ENCODE results near the gene SLC22A1. TPM values are rescaled to one million over a fixed set of nuclear protein-coding genes. Genes with fewer than 3 reads are reported as not detected.
"Not testable (repeated sequence)": the region's sequence is repeated elsewhere in the genome, so short reads cannot be mapped to it uniquely, and the experiment has no call there.

The SLC22A1 gene
- total RNA-seq, 1 donor from 2014 or later: 2.4 TPM

DNA sequence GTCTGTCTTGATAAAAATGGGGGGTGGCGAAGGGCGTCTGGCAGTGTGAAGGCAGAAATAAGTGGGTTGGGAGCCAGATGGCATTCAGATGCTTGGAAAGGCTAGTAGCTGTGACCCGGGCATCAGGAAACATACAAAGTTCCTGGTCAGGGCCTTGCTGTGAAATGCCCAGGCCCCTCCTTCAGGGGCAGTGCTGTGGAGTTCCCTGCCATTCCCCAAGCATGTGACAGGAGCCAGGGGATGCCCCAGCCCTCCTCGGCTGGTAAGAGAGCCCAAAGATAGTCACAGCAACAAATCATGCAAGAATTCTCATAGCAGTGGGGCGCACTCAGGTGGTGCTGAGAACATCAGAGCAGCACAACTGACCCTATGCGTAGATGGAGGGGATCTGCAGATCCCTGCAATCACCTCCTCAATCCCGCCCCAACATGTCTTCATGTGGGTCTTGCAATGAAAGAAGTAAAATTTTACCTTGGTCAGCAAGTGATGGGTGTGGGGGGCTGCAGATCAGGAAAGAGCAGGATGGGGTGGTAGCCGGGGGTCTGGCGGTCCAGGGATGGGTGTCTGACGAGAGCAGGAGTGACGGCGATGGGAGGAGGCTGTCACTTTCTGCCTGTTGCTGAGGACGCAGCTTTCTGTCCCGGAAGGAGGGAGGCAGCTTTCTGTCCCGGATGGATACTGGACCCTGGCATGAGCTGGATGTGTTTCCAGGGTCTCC is 39.5 kb downstream of the SLC22A1 start:
- H3K4me1 Mint-ChIP-seq (ENCODE audit: low read depth): peaks cover 4% of the 10 kb centered on the region
- TF ChIP-seq, protein P1, sequence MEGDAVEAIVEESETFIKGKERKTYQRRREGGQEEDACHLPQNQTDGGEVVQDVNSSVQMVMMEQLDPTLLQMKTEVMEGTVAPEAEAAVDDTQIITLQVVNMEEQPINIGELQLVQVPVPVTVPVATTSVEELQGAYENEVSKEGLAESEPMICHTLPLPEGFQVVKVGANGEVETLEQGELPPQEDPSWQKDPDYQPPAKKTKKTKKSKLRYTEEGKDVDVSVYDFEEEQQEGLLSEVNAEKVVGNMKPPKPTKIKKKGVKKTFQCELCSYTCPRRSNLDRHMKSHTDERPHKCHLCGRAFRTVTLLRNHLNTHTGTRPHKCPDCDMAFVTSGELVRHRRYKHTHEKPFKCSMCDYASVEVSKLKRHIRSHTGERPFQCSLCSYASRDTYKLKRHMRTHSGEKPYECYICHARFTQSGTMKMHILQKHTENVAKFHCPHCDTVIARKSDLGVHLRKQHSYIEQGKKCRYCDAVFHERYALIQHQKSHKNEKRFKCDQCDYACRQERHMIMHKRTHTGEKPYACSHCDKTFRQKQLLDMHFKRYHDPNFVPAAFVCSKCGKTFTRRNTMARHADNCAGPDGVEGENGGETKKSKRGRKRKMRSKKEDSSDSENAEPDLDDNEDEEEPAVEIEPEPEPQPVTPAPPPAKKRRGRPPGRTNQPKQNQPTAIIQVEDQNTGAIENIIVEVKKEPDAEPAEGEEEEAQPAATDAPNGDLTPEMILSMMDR (IDR thresholded peaks at IDR 0.05; ENCODE audit: unreplicated experiment): no peak
- peaks cover 6% of the 10 kb centered on the region for H3K36me3 Mint-ChIP-seq (ENCODE audit: insufficient read depth)
- peaks cover 4% of the 10 kb centered on the region for H3K9me3 Mint-ChIP-seq (ENCODE audit: low read depth)
- no peak overlapping the region for H3K4me3 Mint-ChIP-seq (ENCODE audit: low read depth)
- H3K27me3 Mint-ChIP-seq: no peaks in the 10 kb centered on the region
- no peak overlapping the region for H3K27ac Mint-ChIP-seq
- DNase-seq (ENCODE audit: low spot score, unreplicated experiment): no peak

DNA sequence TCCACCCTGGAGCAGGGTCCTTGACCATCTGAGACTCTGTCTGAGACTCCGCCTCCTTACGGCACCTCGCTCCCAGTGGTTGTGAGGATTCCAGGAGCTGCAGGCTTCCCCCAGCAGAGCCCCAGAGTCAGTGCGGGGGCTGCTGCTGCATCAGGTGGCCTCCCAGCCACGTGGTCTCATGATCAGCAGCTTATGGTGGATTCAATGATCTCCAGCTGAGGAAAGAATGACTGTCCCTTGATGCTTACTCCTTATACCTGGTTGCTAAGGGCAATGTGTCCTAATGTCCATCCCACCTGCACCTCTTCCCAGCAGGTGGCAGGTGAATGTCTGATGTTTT is 40.0 kb downstream of the SLC22A1 start:
- Mint-ChIP-seq H3K4me3 (ENCODE audit: low read depth) (no peak overlapping the region), H3K27me3 (no peaks in the 10 kb centered on the region), H3K4me1 (ENCODE audit: low read depth) (peaks cover 4% of the 10 kb centered on the region), H3K27ac (no peak overlapping the region), H3K9me3 (ENCODE audit: low read depth) (peaks cover 4% of the 10 kb centered on the region), H3K36me3 (ENCODE audit: insufficient read depth) (peaks cover 5% of the 10 kb centered on the region)
- no peak for DNase-seq (ENCODE audit: low spot score, unreplicated experiment)
- TF ChIP-seq, protein P1 (IDR thresholded peaks at IDR 0.05; ENCODE audit: unreplicated experiment): no peak

DNA sequence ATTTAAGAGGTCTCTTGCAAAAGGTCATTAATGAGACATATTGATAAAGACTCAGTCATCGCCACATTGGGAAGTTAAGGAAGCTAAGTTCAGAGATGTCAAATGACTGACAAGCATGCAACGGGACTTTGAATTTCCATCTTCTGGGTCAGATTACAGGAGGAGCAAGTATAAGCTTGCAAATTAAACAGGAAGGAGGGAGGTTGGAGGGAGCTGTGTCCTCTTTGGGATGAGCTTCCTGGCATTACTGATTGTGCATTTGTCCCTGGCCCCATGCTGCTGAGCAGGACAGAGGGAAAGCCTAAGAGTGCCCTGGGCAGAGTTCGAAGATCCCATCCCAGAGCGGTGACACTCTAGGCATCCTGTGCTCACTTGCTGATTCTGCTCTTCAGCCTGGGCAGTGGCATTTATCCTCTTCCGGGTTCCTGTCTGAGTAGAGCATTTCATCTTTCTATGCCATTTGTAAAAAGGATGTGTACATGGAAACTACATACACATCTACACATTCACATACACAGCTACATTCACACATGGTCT is 40.5 kb downstream of the SLC22A1 start:
- Mint-ChIP-seq H3K27me3 (no peaks in the 10 kb centered on the region), H3K9me3 (ENCODE audit: low read depth) (peaks cover 4% of the 10 kb centered on the region), H3K4me3 (ENCODE audit: low read depth) (no peak overlapping the region), H3K27ac (no peak overlapping the region), H3K36me3 (ENCODE audit: insufficient read depth) (peaks cover 5% of the 10 kb centered on the region), H3K4me1 (ENCODE audit: low read depth) (peaks cover 4% of the 10 kb centered on the region)
- TF ChIP-seq, protein P1 (IDR thresholded peaks at IDR 0.05; ENCODE audit: unreplicated experiment): no peak
- DNase-seq (ENCODE audit: low spot score, unreplicated experiment): no peak

DNA sequence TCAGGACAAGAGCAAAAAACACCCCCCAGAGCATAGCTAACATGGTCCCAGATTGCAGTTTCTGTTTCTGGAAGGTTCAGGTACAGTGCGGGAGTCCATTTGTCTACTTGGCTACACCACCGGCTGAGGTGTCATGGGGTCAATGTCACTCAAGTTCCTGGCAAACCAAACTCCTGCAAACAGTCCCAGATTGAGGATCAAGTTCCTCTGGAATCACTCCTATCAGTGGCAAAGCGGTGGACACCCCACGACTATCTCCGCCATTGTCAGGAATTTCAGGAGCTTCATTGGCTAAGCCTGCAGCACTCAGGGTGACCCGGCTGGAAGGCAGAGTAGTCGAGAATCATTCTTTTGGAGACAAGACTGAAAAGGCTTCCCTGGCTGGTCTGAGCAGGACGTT is 41.8 kb downstream of the SLC22A1 start:
- H3K4me1 Mint-ChIP-seq (ENCODE audit: low read depth): peaks cover 4% of the 10 kb centered on the region
- H3K27me3 Mint-ChIP-seq: no peaks in the 10 kb centered on the region
- peaks cover 4% of the 10 kb centered on the region for H3K9me3 Mint-ChIP-seq (ENCODE audit: low read depth)
- H3K27ac Mint-ChIP-seq: no peak overlapping the region
- no peak for DNase-seq (ENCODE audit: low spot score, unreplicated experiment)
- TF ChIP-seq, protein P1 (IDR thresholded peaks at IDR 0.05; ENCODE audit: unreplicated experiment): no peak
- no peak overlapping the region for H3K4me3 Mint-ChIP-seq (ENCODE audit: low read depth)
- peaks cover 3% of the 10 kb centered on the region for H3K36me3 Mint-ChIP-seq (ENCODE audit: insufficient read depth)

DNA sequence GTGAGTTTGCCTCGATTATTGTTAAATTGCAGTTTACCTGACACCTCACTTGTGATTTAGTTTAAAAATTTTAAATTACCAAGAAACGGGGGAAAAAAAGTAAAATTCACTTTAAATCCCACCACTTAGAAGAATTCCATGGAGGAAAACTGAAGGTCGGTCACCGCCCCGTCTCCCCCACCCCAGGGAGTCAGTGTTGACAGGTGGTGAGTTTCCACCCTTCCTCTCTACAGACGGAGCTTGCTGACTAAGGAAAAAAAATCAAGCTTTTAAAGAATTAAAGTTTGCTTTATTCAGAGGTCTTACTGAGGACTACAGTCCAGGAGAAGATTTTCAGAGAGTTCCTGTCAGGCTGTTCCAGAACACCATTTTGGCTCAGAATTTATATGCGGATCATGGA is 42.3 kb downstream of the SLC22A1 start:
- peaks cover 4% of the 10 kb centered on the region for H3K4me1 Mint-ChIP-seq (ENCODE audit: low read depth)
- peaks cover 4% of the 10 kb centered on the region for H3K9me3 Mint-ChIP-seq (ENCODE audit: low read depth)
- TF ChIP-seq, protein P1 (IDR thresholded peaks at IDR 0.05; ENCODE audit: unreplicated experiment): no peak
- H3K27me3 Mint-ChIP-seq: no peaks in the 10 kb centered on the region
- H3K27ac Mint-ChIP-seq: no peak overlapping the region
- H3K4me3 Mint-ChIP-seq (ENCODE audit: low read depth): no peak overlapping the region
- DNase-seq (ENCODE audit: low spot score, unreplicated experiment): no peak
- H3K36me3 Mint-ChIP-seq (ENCODE audit: insufficient read depth): peaks cover 3% of the 10 kb centered on the region

DNA sequence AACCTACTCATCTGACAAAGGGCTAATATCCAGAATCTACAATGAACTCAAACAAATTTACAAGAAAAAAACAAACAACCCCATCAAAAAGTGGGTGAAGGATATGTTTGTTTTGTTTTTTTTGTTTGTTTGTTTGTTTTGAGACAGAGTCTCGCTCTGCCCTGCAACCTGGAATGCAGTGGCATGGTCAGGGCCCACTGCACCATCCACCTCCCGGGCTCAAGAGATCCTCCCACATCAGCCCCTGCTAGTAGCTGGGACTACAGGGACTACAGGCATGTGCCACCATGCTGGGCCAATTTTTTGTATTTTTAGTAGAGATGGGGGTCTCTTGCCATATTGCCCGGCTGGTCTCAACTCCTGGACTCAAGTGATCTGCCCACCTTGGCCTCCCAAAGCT is 44.3 kb downstream of the SLC22A1 start:
- peaks cover 13% of the 10 kb centered on the region for H3K4me1 Mint-ChIP-seq (ENCODE audit: low read depth)
- not testable (repeated sequence) for DNase-seq (ENCODE audit: low spot score, unreplicated experiment); H3K9me3 Mint-ChIP-seq (ENCODE audit: low read depth)

More for the DNA sequence above, 44.3 kb downstream of the SLC22A1 start:
- H3K36me3 Mint-ChIP-seq (ENCODE audit: insufficient read depth); H3K27me3 Mint-ChIP-seq; H3K27ac Mint-ChIP-seq; H3K4me3 Mint-ChIP-seq (ENCODE audit: low read depth): not testable (repeated sequence)
